Panc1 (cell line): ENCODE measurements around the gene MCTP1. TPM values are rescaled to one million over a fixed set of nuclear protein-coding genes. Genes with fewer than 3 reads are reported as not detected.

Experiments
- ATAC-seq: fragments of 200-7000 bp; cut with Tn5 transposase; 2 replicates; pipeline ENCODE4 v1.9.1; 2020; ENCODE audit warnings: mild to moderate bottlenecking, moderate library complexity
- BruUV-seq: library from RNA; stranded (reverse); fragments of 400-500 nt; replicated peaks from 2 replicates; lab custom pipeline; 2021; lab: Mats Ljungman, UMichigan
- CTCF ChIA-PET: fragments of 300-600 bp; sonication (Branson Sonifier 250); formaldehyde crosslinking; loops from one replicate; lab custom pipeline; 2022; ENCODE audit warnings: antibody characterized with exemption; lab: Charles Lee
- POLR2A ChIA-PET: fragments of 300-600 bp; sonication (Branson Sonifier 250); formaldehyde crosslinking; loops from one replicate; lab custom pipeline; 2022; ENCODE audit warnings: antibody characterized with exemption; lab: Charles Lee
- DNase-seq: peaks from one replicate; pipeline ENCODE4 v3.0.0-alpha.2; 2010; ENCODE audit warnings: low read depth, low spot score
- H3K27ac ChIP-seq: 2 replicates; pipeline ENCODE4 v1.5.1; 2011; ENCODE audit warnings: mild to moderate bottlenecking, low read length, inconsistent platforms
- H3K27me3 ChIP-seq: fragments of 200-500 bp; sonication (Bioruptor generic); 2 replicates; pipeline ENCODE4 v1.6.0; 2014; ENCODE audit warnings: low read length, inconsistent platforms; ENCODE audit not compliant: control insufficient read depth, insufficient read depth
- H3K36me3 ChIP-seq: fragments of 200-500 bp; sonication (Bioruptor generic); 2 replicates; pipeline ENCODE4 v1.5.1; 2014; ENCODE audit warnings: inconsistent platforms, mild to moderate bottlenecking, low read length, moderate library complexity; ENCODE audit not compliant: control insufficient read depth, insufficient read depth
- H3K4me1 ChIP-seq: 2 replicates; pipeline ENCODE4 v1.5.1; 2011; ENCODE audit warnings: inconsistent platforms, mild to moderate bottlenecking, low read length, moderate library complexity; ENCODE audit not compliant: control insufficient read depth, insufficient read depth
- H3K4me3 ChIP-seq, 2 experiments: 2 replicates each; pipeline ENCODE4 v1.5.1; 2011 to 2012; ENCODE audit warnings: low read depth in 2 of 2, low read length in 2 of 2, mild to moderate bottlenecking in 2 of 2, inconsistent platforms in 1 of 2, moderate library complexity in 1 of 2
- H3K9me3 ChIP-seq: fragments of 200-500 bp; sonication (Bioruptor generic); 2 replicates; pipeline ENCODE4 v1.5.1; 2014; ENCODE audit warnings: low read depth, mild to moderate bottlenecking, inconsistent platforms, low read length, moderate library complexity; ENCODE audit not compliant: control insufficient read depth, insufficient read depth
- POLR2AphosphoS5 ChIP-seq: IDR thresholded peaks from 2 replicates; pipeline ENCODE4 v1.6.1; 2012; ENCODE audit warnings: mild to moderate bottlenecking, low read depth, low read length, moderate library complexity
- SIN3A ChIP-seq: IDR thresholded peaks from 2 replicates; pipeline ENCODE4 v1.6.1; 2012; ENCODE audit warnings: low read depth, mild to moderate bottlenecking, low read length, moderate library complexity, borderline replicate concordance; ENCODE audit not compliant: insufficient read depth
- TCF7L2 ChIP-seq: IDR thresholded peaks from 2 replicates; pipeline ENCODE4 v1.6.1; 2011; ENCODE audit warnings: mild to moderate bottlenecking, low read depth, low read length, inconsistent platforms
- in situ Hi-C: cut with HindIII; loops from 2 replicates; pipeline ENCODE4 v1.10.0; 2016; ENCODE audit warnings: low sequenced_read_pairs, low pct_unique_long_range_greater_than_20kb
- intact Hi-C: fragments of 100-400 bp; cut with micrococcal nuclease; formaldehyde crosslinking; loops from one replicate; pipeline ENCODE4 v1.10.0; 2022; ENCODE audit not compliant: unreplicated experiment
- total RNA-seq: library from RNA; stranded (reverse); gene quantifications from one replicate; pipeline ENCODE4 v1.2.1, GENCODE V29; 2021; ENCODE audit not compliant: unreplicated experiment
- TF ChIP-seq, protein P1 (sequence below): fragments of 450-650 bp; IDR thresholded peaks from 2 replicates; pipeline ENCODE4 v1.5.1; 2017; ENCODE audit warnings: mild to moderate bottlenecking
- TF ChIP-seq, protein P2 (sequence below), 2 experiments: IDR thresholded peaks; 2 replicates each; pipeline ENCODE4 v1.6.1; 2011 to 2012; ENCODE audit warnings: low read depth in 2 of 2, control low read depth in 1 of 2, low read length in 1 of 2, mild to moderate bottlenecking in 1 of 2, moderate library complexity in 1 of 2; ENCODE audit not compliant: insufficient read depth in 1 of 2

Gene MCTP1
- total RNA-seq, 1 experiment from 2014 or later = 39.8 TPM

DNA sequence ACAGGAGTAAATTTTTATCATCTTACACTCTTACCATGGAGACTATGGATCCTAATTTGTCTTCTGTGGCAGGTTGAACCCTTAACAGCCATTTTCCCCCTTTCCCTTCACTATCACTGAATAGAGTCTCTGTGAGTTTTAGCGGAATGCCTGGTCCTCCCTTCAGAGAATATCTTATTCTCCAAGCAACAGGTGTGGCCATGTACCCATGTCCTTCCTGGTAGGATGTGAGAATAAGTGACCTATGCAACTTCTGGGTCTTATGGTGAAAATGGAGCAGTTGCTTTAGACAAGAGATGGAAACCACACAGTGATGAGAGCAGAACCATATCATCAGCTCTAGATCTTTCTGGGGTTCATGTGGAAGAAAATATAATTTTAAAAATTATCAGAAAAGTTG is 312.6 kb downstream of the MCTP1 start:
- no TSS peak for BruUV-seq
- TF ChIP-seq POLR2AphosphoS5 (no peak), SIN3A (no peak)
- TF ChIP-seq, protein P1, sequence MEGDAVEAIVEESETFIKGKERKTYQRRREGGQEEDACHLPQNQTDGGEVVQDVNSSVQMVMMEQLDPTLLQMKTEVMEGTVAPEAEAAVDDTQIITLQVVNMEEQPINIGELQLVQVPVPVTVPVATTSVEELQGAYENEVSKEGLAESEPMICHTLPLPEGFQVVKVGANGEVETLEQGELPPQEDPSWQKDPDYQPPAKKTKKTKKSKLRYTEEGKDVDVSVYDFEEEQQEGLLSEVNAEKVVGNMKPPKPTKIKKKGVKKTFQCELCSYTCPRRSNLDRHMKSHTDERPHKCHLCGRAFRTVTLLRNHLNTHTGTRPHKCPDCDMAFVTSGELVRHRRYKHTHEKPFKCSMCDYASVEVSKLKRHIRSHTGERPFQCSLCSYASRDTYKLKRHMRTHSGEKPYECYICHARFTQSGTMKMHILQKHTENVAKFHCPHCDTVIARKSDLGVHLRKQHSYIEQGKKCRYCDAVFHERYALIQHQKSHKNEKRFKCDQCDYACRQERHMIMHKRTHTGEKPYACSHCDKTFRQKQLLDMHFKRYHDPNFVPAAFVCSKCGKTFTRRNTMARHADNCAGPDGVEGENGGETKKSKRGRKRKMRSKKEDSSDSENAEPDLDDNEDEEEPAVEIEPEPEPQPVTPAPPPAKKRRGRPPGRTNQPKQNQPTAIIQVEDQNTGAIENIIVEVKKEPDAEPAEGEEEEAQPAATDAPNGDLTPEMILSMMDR = no peak
- TF ChIP-seq, protein P2, sequence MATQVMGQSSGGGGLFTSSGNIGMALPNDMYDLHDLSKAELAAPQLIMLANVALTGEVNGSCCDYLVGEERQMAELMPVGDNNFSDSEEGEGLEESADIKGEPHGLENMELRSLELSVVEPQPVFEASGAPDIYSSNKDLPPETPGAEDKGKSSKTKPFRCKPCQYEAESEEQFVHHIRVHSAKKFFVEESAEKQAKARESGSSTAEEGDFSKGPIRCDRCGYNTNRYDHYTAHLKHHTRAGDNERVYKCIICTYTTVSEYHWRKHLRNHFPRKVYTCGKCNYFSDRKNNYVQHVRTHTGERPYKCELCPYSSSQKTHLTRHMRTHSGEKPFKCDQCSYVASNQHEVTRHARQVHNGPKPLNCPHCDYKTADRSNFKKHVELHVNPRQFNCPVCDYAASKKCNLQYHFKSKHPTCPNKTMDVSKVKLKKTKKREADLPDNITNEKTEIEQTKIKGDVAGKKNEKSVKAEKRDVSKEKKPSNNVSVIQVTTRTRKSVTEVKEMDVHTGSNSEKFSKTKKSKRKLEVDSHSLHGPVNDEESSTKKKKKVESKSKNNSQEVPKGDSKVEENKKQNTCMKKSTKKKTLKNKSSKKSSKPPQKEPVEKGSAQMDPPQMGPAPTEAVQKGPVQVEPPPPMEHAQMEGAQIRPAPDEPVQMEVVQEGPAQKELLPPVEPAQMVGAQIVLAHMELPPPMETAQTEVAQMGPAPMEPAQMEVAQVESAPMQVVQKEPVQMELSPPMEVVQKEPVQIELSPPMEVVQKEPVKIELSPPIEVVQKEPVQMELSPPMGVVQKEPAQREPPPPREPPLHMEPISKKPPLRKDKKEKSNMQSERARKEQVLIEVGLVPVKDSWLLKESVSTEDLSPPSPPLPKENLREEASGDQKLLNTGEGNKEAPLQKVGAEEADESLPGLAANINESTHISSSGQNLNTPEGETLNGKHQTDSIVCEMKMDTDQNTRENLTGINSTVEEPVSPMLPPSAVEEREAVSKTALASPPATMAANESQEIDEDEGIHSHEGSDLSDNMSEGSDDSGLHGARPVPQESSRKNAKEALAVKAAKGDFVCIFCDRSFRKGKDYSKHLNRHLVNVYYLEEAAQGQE (IDR thresholded peaks at IDR 0.05; ENCODE audit: insufficient read depth in 1 of 2, low read depth in 2 of 2, low read length in 1 of 2) = no peak
- no peak overlapping the region for H3K27ac ChIP-seq
- H3K4me1 ChIP-seq = no peaks in the 10 kb centered on the region
- no peaks in the 10 kb centered on the region for H3K36me3 ChIP-seq
- intact Hi-C loops (loop anchor here (5.0 kb wide), 1 partner anchor 110 kb away; no protein-coding TSS in a partner anchor), in situ Hi-C loops (no loop called here)
- peaks cover 8% of the 10 kb centered on the region; the same call in 1 of the 2 replicates for H3K9me3 ChIP-seq
- ATAC-seq (no peak), DNase-seq (no peak)
- ChIA-PET POLR2A (no interaction called here), CTCF (no interaction called here)
- no peaks in the 10 kb centered on the region for H3K27me3 ChIP-seq
- no peak overlapping the region for H3K4me3 ChIP-seq

DNA sequence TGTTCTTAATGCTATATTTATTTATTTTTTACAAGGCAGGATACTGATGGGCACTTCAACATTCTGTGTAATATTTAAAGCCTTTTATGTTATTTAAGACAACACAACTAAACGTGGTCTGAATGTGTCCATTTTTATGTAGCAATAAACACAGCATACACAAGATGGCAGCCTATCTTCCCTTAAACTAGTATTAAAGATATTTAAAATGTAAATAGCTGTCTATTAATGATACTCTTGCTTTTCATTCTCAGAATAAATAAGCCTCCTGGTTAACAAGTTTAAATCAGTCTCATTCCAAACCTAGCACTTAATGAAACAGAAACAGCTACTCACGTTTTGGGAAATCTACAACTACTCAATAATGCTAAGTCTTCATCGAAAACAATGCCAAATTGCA is 315.7 kb downstream of the MCTP1 start:
- intact Hi-C loops = no loop called here
- Histone ChIP-seq H3K27ac (no peak overlapping the region), H3K36me3 (no peaks in the 10 kb centered on the region), H3K27me3 (no peaks in the 10 kb centered on the region), H3K4me1 (no peaks in the 10 kb centered on the region), H3K4me3 (no peak overlapping the region), H3K9me3 (no peaks in the 10 kb centered on the region)
- in situ Hi-C loops = no loop called here
- DNase-seq = peak; percentile 12
- BruUV-seq = no TSS peak
- ChIA-PET POLR2A (interaction anchor here (0.5 kb wide), 1 partner anchor 354 kb away, joined by 3 read pairs; no protein-coding TSS in a partner anchor), CTCF (interaction anchor here (0.7 to 0.8 kb wide), 2 partner anchors 266 to 315 kb away, joined by 3 read pairs; partner anchors contain the start of gene MCTP1)
- peak; percentile 83 for ATAC-seq
- TF ChIP-seq, protein P1 = peak; percentile 11; the same call in 1 of the 2 replicates
- no peak for TF ChIP-seq SIN3A
- TF ChIP-seq, protein P2 (IDR thresholded peaks at IDR 0.05; ENCODE audit: insufficient read depth in 1 of 2, low read depth in 2 of 2, low read length in 1 of 2) = no peak
- no peak for TF ChIP-seq POLR2AphosphoS5
- TF ChIP-seq TCF7L2 = no peak
